Measurements from ENCODE around the gene USP54. TPM values are rescaled to one million over a fixed set of nuclear protein-coding genes. Genes with fewer than 3 reads are reported as not detected.
A peak's percentile ranks its signal among the peaks of the same experiment; 100 is the strongest.
"Not testable (repeated sequence)": the region's sequence is repeated elsewhere in the genome, so short reads cannot be mapped to it uniquely, and the experiment has no call there.

The USP54 gene
- total and polyA plus RNA-seq, 2 donors from 2014 or later = 5.8 to 46.9 TPM

- DNase-seq (peak; percentile 96 to 99 (median 97)), FAIRE-seq (no peak)
- H3K9ac ChIP-seq (ENCODE audit: low read length in 3 of 3) = peak overlapping the region; percentile 81 to 100 (median 99)
- no peak for TF ChIP-seq CTCF (IDR thresholded peaks at IDR 0.05; ENCODE audit: borderline replicate concordance, extremely low read depth, insufficient read depth)
- peak overlapping the region; percentile 89 to 90 for H3K27ac ChIP-seq (ENCODE audit: low read depth in 2 of 2, low read length in 2 of 2)
- H3K9me3 ChIP-seq (ENCODE audit: control insufficient read depth in 2 of 3, insufficient read depth in 1 of 3, low read length in 3 of 3) = no peaks in the 10 kb centered on the region
- H3K4me1 ChIP-seq (ENCODE audit: control insufficient read depth in 2 of 3, insufficient read depth in 2 of 3, low read depth in 1 of 3, low read length in 3 of 3) = no peaks in the 10 kb centered on the region
- no peaks in the 10 kb centered on the region for H3K36me3 ChIP-seq (ENCODE audit: control insufficient read depth in 2 of 3, insufficient read depth in 3 of 3, low read length in 3 of 3)
- intact Hi-C loops (cut with DNase I) = no loop called here
- H3K27me3 ChIP-seq (ENCODE audit: control insufficient read depth, insufficient read depth, low read length) = no peaks in the 10 kb centered on the region
- peak overlapping the region; percentile 77 to 100 (median 97) for H3K4me3 ChIP-seq (ENCODE audit: low read length in 3 of 3)
Observed at GRCh38 chr10:73625884-73626752, 35.0 kb upstream of the USP54 start.

- Histone ChIP-seq H3K9me3 (ENCODE audit: control insufficient read depth in 2 of 3, insufficient read depth in 1 of 3, low read length in 3 of 3) (no peaks in the 10 kb centered on the region), H3K27ac (ENCODE audit: low read depth in 2 of 2, low read length in 2 of 2) (peak overlapping the region; percentile 56 to 89), H3K9ac (ENCODE audit: low read length in 3 of 3) (peak overlapping the region; percentile 65 to 94 (median 92)), H3K4me1 (ENCODE audit: control insufficient read depth in 2 of 3, insufficient read depth in 2 of 3, low read depth in 1 of 3, low read length in 3 of 3) (no peaks in the 10 kb centered on the region), H3K36me3 (ENCODE audit: control insufficient read depth in 2 of 3, insufficient read depth in 3 of 3, low read length in 3 of 3) (no peaks in the 10 kb centered on the region), H3K27me3 (ENCODE audit: control insufficient read depth, insufficient read depth, low read length) (no peaks in the 10 kb centered on the region), H3K4me3 (ENCODE audit: low read length in 3 of 3) (peak overlapping the region; percentile 81 to 100 (median 93))
- TF ChIP-seq CTCF (IDR thresholded peaks at IDR 0.05; ENCODE audit: borderline replicate concordance, extremely low read depth, insufficient read depth) = no peak
- peak in 4 of 5 donors; percentile 52 to 80 (median 76) for DNase-seq
- no peak for FAIRE-seq
- intact Hi-C loops (cut with DNase I) = no loop called here
Observed at GRCh38 chr10:73625004-73625883, 34.1 kb upstream of the USP54 start.

GRCh38 chr10:73623056-73623455 lies 31.9 kb upstream of the USP54 start:
- no peaks in the 10 kb centered on the region for H3K36me3 ChIP-seq (ENCODE audit: control insufficient read depth in 2 of 3, insufficient read depth in 3 of 3, low read length in 3 of 3)
- H3K9ac ChIP-seq (ENCODE audit: low read length in 3 of 3) = no peak overlapping the region
- no peak for TF ChIP-seq CTCF (IDR thresholded peaks at IDR 0.05; ENCODE audit: borderline replicate concordance, extremely low read depth, insufficient read depth)
- no peak for FAIRE-seq
- H3K27ac ChIP-seq (ENCODE audit: low read depth in 2 of 2, low read length in 2 of 2) = no peak overlapping the region
- no peaks in the 10 kb centered on the region for H3K9me3 ChIP-seq (ENCODE audit: control insufficient read depth in 2 of 3, insufficient read depth in 1 of 3, low read length in 3 of 3)
- H3K27me3 ChIP-seq (ENCODE audit: control insufficient read depth, insufficient read depth, low read length) = no peaks in the 10 kb centered on the region
- intact Hi-C loops (cut with DNase I) = no loop called here
- H3K4me3 ChIP-seq (ENCODE audit: low read length in 3 of 3) = no peak overlapping the region
- DNase-seq = peak in 1 of 5 donors; percentile 16
- no peaks in the 10 kb centered on the region for H3K4me1 ChIP-seq (ENCODE audit: control insufficient read depth in 2 of 3, insufficient read depth in 2 of 3, low read depth in 1 of 3, low read length in 3 of 3)

- H3K9me3 ChIP-seq (ENCODE audit: control insufficient read depth in 2 of 3, insufficient read depth in 1 of 3, low read length in 3 of 3); intact Hi-C loops (cut with DNase I); DNase-seq; H3K4me3 ChIP-seq (ENCODE audit: low read length in 3 of 3); H3K27ac ChIP-seq (ENCODE audit: low read depth in 2 of 2, low read length in 2 of 2); H3K4me1 ChIP-seq (ENCODE audit: control insufficient read depth in 2 of 3, insufficient read depth in 2 of 3, low read depth in 1 of 3, low read length in 3 of 3); FAIRE-seq; H3K27me3 ChIP-seq (ENCODE audit: control insufficient read depth, insufficient read depth, low read length); H3K9ac ChIP-seq (ENCODE audit: low read length in 3 of 3); H3K36me3 ChIP-seq (ENCODE audit: control insufficient read depth in 2 of 3, insufficient read depth in 3 of 3, low read length in 3 of 3): not testable (repeated sequence)
Observed at GRCh38 chr10:73620974-73621373, 29.8 kb upstream of the USP54 start.

- H3K4me3 ChIP-seq (ENCODE audit: low read length in 3 of 3); FAIRE-seq; H3K9me3 ChIP-seq (ENCODE audit: control insufficient read depth in 2 of 3, insufficient read depth in 1 of 3, low read length in 3 of 3); H3K27ac ChIP-seq (ENCODE audit: low read depth in 2 of 2, low read length in 2 of 2); H3K27me3 ChIP-seq (ENCODE audit: control insufficient read depth, insufficient read depth, low read length); H3K9ac ChIP-seq (ENCODE audit: low read length in 3 of 3); H3K4me1 ChIP-seq (ENCODE audit: control insufficient read depth in 2 of 3, insufficient read depth in 2 of 3, low read depth in 1 of 3, low read length in 3 of 3); intact Hi-C loops (cut with DNase I); H3K36me3 ChIP-seq (ENCODE audit: control insufficient read depth in 2 of 3, insufficient read depth in 3 of 3, low read length in 3 of 3); DNase-seq: not testable (repeated sequence)
Observed at GRCh38 chr10:73617143-73617542, 26.0 kb upstream of the USP54 start.

Measured in kidney (tissue), 14 donors.